Measurements from ENCODE around the gene HSP90AB1.

HSP90AB1 gene

GRCh38 chr6:44272529-44272928 is 25.6 kb downstream of the HSP90AB1 start:
- H3K4me3 ChIP-seq (ENCODE audit: low read length): no peak overlapping the region
- TF ChIP-seq CTCF (conservative IDR thresholded peaks at IDR 0.05; ENCODE audit: low read length): no peak
- no peak for DNase-seq (ENCODE audit: low read depth)

GRCh38 chr6:44272999-44273566 is 26.2 kb downstream of the HSP90AB1 start:
- TF ChIP-seq CTCF (conservative IDR thresholded peaks at IDR 0.05; ENCODE audit: low read length): no peak

GRCh38 chr6:44273617-44274016 is 26.7 kb downstream of the HSP90AB1 start:
- no peak for DNase-seq (ENCODE audit: low read depth)
- no peak for TF ChIP-seq CTCF (conservative IDR thresholded peaks at IDR 0.05; ENCODE audit: low read length)
- H3K4me3 ChIP-seq (ENCODE audit: low read length): no peak overlapping the region

More at GRCh38 chr6:44272999-44273566, 26.2 kb downstream of the HSP90AB1 start:
- no peak overlapping the region for H3K4me3 ChIP-seq (ENCODE audit: low read length)
- no peak for DNase-seq (ENCODE audit: low read depth)

GRCh38 chr6:44275271-44275748 is 28.4 kb downstream of the HSP90AB1 start:
- no peak overlapping the region for H3K4me3 ChIP-seq (ENCODE audit: low read length)
- DNase-seq (ENCODE audit: low read depth): no peak
- TF ChIP-seq CTCF (conservative IDR thresholded peaks at IDR 0.05; ENCODE audit: low read length): no peak

GRCh38 chr6:44275749-44276648 is 29.1 kb downstream of the HSP90AB1 start:
- TF ChIP-seq CTCF (conservative IDR thresholded peaks at IDR 0.05; ENCODE audit: low read length): no peak
- H3K4me3 ChIP-seq (ENCODE audit: low read length): no peak overlapping the region
- no peak for DNase-seq (ENCODE audit: low read depth)

GRCh38 chr6:44276667-44277640 is 30.1 kb downstream of the HSP90AB1 start:
- H3K4me3 ChIP-seq (ENCODE audit: low read length): no peak overlapping the region
- no peak for DNase-seq (ENCODE audit: low read depth)
- TF ChIP-seq CTCF (conservative IDR thresholded peaks at IDR 0.05; ENCODE audit: low read length): no peak
